HG02623 (cell line): ENCODE measurements around the gene PMM2.

Experiments used
- ATAC-seq: cut with Tn5 transposase; IDR thresholded peaks from one replicate; pipeline ENCODE4 v1.9.1; 2021; ENCODE audit warnings: moderate library complexity; ENCODE audit not compliant: unreplicated experiment

PMM2 gene

DNA sequence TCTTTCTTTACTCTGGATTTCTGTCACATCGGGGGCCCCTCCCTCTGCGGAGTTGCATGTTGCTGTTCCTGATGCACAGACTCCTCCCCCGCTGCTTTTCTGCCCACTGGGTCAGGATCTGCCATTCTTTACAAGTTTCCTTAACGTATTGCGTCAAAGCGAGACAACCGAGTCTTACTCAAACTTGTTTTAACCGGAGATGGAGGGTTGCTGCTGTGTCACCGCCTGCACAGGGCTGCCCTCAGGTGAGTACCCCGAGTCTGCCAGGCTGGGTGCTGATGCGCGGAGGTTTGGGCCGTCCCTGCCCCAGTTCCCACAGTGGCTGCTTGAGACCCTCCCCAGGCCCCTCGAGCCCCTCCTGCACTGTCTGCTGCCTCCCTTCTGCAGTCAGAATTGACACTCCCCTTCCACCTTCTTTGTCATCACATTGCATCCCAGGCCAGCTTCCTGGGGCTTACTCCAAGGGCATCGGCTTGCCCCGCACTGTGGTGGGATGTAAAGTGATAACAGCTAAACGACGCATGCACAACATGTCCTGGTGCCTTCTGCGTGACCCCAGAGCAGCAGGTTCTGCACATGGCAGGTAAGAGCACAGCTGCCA is 51.9 kb downstream of the PMM2 start:
- no peak for ATAC-seq

DNA sequence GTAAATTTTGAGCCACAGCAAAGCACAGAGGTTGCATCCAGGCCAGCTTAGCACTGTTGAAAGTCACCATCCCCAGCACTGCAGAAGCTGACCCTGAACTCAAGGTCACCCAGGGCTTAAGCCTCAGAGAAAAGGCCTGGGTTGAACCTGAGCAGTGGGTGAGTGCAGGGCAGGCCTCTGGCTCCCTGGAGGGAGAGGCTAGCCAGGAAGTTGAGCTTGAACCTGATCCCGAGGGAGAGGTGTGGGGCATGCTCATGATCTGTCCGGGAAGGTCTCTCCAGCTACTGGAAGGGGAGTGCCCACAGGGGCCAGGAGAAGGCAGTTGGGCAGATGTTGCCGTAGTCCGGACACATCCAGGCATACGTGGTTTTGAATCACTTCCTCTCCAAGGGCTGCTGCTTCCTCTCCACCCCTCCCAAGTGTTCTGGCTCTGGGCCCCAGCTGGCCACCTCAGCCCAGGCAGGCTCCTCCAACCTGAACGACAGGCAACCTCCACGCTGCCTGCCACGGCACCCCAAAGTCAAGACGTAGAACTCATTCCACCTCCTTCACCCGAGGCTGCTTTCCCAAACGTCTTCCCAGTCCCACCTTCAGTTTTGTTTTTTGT is 52.7 kb downstream of the PMM2 start:
- no peak for ATAC-seq

DNA sequence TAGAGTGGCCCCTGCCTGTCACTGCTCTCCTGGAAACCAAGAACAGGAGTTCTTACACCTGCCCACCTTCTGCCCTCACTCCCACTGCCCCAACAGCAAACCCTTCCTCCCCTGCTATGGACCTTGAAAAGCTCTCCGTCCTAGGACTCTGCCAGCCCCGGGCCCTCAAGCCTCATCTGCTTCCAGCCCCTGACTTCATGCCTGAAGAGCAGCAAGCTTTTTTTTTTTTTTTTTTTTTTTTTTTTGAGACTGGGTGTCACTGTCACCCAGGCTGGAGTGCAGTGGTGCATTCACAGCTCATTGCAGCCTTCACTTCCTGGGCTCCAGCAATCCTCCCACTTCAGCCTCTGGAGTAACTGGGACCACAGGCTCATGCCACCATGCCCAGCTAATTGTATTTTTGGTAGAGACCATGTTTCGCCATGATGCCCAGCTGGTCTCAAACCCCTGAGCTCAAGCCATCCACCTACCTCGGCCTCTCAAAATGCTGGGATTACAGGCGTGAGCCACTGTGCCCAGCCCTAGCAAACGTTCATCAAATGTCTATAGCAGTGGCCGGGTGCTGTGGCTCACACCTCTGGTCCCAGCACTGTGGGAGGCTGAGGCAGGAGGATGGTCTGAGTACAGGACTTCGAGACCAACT is 54.2 kb downstream of the PMM2 start:
- no peak for ATAC-seq

DNA sequence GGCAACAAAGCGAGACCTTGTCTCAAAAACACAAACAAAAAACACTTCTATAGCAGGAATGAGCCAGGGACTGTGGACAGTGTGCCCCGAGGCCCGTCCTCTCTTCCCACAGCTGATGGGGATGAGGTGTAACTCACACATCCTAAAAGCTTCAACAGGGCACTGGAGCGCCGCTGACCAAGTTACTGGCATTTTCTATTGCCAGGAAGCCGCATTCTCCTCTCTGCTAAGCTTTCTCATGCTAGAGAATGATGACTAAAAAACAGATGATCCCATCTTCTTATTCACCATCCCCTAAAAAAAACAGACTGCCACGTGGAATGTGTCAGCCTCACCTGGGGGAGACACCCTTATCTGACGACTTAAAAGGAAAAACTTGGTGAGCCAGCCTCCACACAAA is 54.9 kb downstream of the PMM2 start:
- ATAC-seq, result no peak

DNA sequence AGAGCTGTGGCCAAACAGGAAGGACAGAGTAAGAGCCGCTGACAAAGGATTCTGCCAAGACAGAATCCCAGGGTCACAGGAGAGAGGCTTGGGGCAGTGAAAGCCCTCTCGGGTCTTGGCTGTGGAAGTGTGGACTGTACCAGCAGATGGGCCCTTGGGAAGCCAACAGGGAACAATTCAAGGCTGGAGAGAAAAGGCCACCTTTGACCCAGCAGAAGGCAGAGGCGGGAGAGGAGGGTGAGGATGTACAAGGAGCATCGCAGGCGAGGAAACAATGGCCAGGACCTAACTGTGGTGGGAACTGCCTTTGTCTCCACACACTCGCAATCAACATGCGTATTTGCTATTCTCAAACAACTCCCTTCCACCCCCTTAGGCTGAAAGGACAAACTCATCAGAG is 55.5 kb downstream of the PMM2 start:
- no peak for ATAC-seq

DNA sequence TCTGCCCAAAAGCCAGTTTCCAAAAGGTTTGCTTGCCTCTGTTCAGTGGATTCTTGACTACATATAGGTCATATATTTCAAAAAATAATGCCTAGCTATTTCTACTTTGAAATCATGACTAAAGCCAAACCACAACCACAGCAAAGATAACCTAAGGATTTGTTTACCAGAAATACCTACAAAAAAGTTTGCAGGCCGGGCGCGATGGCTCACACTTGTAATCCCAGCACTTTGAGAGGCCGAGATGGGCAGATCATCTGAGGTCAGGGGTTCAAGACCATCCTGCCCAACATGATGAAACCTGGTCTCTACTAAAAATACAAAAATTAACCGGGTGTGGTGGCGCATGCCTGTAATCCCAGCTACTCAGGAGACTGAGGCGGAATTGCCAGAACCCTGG is 56.0 kb downstream of the PMM2 start:
- ATAC-seq, result no peak

DNA sequence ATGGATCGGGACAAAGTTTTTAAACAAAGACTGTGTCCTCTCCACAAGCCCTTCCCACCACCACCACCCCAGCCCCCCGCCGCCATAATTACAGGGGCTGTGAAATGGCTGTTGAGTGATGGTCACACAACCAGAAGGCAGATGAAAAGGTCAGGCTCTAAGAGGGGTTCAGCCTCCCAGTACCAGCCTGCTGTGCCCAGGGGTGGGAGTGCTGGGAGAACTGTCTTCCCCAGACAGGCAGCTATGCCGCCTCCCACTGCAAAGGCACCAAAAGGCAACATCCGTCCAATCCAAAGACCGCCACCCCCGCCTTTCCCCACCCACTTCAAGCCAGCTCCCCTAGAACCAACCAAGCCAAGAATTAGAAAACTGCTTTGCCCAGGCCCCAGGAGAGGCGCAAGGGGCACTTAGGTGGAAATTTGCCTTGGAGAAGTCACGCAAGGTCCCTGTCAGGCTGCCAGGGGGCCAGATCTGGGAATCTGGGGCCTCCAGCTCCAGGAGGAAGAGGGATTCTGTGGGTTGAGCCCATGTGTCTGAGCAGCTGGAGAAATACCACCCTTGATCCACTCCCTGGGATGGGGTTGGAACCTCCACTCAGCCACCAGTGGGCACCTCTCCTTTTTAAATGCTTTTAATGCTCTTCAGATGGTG is 56.8 kb downstream of the PMM2 start:
- no peak for ATAC-seq

DNA sequence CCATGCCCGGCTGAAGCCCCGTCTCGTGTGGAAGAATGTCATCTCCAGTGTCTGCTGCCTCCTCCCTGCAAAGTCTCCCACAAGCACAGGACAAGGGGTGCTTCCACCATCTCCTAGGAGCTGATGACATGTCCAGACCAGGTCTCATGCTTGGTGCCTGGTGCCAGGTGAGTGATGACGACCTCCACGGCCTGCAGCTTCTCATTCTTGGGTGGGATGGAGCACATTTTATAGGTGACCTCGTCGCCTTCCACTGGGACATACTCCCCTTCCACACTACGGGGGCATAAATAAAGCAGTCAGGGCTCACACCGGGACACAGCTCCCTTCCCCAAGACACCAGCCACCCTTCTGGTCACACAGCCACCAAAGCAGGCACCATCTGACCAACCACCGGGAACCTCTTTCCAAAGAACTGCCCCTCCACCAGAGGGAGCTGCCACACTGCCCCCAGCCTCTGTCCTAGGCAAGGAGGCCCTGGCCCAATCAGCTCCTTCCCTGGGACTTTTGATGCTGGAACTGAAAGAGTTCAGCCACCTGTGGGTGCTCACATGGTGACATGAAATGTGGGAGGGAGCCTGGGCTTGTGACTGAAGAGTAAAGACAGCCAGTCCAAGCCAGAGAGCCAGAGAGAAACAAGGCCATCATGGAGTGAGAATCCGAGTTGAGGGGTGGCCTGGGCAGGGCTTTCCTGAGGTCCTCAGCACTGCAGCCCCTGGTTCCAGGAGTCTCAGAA is 57.6 kb downstream of the PMM2 start:
- no peak for ATAC-seq

DNA sequence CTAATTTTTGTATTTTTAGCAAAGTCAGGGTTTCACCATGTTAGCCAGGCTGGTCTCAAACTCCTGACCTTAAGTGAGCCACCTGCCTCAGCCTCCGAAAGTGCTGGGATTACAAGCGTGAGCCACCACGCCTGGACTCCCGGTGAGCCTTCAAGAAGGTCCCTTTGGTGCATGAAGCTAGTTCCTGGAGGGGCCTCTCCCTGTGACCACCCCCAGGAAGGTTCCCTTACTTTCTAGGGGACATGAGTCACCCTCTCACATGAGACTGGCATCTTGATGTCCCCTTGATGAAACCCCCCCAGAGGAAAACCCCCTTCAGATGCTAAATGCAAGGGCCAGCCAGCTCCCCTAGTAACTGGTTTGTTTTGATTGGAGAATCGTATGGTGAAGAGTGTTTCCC is 58.3 kb downstream of the PMM2 start:
- ATAC-seq, result no peak

DNA sequence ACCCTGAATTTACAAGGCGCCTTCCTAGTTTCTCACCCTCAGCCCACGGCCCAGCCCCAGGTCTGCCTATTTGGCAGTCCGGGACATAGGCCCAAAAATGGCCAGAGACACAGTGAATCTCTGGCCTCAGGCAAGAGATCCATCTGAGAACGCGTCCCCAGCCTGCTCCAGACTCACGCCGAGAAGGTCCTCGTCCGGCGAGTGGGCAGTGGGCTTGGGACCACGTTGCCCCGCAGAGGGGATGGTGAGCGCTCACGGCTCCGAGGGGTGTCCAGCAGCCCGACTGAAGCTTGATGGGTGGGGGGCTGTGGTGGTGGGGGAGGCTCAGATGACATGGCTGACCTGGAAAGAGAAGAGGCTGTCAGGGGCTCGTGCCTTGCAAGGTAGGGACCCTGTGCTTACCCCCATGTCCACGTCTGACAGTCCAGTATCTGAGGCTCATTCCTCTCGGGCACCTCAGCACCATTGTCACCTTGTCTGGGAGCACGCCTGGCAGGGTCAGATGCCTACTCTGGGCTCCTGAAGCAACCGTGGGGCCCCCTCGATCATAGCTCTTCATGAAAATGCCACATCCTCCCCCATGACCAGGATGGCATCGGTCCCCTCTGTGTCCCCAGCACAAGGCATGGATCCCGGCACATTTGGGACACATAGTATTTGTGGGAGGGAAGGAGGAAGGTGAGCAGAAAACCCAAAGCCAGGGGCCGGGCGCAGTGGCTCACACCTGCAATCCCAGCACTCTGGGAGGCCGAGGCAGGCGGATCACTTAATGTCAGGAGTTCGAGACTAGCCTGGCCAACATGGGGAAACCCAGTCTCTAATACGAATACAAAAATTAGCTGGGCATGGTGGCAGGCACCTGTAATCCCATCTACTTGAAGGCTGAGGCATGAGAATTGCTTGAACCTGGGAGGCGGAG is 61.6 kb downstream of the PMM2 start:
- no peak for ATAC-seq

DNA sequence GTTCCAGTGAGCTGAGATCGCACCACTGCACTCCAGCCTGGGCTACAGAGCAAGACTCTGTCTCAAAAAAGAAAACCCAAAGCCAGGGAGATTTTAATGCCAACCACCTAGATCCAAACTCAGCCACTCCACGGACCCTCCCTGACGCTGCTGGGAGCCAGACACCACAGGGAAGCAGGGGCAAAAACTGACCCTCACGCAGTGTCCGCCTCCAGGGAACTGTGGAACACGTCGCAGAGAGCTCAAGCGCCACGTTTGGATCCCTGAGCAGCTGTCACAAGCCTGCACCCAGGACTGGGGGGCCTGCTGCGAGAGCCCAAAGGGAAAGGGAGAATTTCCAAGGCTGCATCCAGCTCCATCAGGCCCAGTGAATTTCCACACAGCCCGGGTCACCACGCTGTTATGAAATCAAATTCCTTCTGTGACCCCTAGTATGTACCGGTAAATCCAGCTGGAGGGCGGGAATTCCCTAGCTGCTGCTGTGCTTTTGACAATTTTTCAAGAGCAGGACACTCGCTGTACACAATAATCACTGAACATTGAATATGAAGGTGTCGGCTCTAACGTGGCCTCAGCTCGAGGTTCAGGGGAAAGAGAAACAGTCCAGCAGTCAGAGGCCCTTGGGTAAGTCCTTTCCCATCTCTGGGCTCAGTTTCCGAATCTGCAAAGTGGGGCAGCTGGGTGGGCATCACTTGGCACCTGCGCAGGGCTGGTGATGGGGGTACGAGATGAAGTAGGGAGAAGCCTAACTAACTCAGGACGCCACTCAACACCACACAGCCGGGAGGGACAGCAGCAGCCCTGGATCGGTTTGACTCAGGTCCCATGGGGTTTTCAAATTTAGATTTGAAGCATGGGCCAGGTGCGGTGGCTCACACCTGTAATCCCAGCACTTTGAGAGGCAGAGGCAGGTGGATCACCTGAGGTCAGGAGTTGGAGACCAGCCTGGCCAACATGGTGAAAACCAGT is 62.6 kb downstream of the PMM2 start:
- no peak for ATAC-seq

DNA sequence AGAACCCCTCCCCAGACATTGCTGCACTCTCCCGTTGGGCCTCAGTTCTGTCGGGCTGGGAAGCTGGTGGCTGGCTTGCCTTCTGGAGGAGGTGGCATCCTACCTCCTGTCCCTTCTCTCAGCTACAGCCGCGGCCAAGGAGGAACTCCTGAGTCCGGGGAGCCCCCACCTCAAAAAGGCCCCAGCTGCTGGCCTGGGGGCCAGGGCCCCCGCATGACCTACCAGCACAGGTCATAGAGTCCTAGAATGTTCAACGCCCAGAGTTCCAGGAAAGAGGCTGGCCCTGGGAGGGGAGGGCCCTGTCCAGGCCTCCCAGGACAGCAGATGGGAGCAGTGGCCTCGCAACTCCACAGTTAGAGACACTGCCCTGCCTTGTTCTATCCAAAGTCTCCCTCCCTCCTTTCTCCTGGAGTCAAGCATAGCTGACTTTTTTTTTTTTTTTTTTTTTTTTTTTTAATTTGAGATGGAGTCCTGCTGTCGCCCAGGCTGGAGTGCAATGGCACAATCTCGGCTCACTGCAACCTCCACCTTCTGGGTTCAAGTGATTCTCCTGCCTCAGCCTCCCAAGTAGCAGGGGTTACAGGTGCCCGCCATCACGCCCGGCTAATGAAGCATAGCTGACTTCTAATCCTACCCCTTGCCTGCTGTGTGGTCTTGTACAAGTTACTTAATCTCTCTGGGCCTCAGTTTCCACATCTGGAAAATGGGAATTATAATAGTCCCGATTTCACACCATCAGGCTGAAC is 64.1 kb downstream of the PMM2 start:
- ATAC-seq, result no peak

DNA sequence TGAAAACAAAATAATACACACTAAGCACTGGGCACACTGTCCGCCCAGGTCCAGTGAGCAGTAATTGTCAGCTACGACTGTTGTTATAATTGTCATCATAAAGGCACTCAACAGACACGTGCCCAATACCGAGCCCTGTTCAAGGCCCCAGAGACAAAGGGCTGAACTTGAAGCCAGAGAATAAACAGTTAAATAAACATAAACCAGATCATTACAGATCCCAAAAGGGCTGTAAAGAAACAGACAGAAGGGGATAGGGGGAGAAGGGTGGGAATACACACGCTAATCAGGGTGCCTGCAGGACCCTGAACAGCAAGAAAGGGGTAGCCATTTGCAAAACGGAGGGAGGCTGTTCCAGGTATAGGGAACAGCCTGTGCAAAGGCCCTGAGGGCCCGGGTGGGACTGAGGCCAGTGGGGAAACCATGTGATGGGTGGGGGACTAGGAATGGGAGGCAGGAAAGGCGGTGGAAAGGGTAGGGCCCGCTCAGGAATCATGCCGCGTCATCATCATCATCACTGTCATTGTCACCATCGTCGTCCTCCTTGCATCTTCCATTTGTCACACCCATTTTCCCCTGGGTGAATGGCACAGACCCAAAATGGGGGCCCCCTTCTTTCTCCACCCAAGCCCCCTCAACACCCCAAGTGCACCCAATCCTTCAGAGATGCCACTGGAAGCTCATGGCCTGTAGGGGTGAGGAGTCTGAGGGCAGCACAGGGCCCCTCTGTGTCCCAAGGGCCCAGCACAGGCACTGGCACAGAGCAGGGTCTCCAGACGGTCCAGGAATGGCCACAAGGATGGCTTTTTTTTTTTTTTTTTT is 64.9 kb downstream of the PMM2 start:
- no peak for ATAC-seq

DNA sequence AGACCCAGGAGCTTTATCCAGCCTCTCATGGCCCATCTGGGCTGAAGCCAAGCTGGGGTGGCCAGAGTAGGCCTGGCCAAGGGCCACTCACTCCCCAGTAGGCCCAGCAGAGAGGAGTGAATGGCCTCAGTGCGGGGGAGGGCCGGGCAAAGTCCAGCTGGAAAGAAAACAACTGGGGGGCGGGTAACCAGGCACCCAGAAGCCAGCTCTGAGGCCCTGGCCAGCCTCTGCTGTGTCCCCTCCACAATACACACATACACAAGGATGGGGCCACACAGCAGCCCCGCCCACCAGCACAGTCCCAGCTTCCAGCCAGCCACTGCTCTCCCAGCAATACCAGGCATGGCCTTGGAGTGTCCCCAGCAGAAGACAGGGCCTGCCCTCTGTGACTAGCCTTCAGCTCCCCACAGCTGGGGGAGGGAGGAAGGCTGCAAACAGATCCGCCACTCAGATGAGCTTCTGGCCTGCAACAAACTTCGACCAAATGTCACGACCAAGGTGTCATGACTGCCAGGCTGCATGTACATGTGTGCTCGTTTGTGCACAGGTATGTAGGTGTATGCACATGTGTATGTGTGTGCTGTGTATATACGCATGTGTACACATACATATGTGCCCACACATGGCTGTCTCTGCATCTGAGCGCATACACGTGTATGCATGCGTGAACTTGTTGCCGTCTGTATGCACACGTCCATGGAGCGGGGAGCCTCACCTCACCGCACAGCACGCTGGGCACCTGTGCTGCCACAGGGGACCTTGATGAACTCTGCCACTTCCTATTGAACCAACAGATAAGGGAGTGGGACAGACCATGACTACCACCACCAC is 66.2 kb downstream of the PMM2 start:
- no peak for ATAC-seq

DNA sequence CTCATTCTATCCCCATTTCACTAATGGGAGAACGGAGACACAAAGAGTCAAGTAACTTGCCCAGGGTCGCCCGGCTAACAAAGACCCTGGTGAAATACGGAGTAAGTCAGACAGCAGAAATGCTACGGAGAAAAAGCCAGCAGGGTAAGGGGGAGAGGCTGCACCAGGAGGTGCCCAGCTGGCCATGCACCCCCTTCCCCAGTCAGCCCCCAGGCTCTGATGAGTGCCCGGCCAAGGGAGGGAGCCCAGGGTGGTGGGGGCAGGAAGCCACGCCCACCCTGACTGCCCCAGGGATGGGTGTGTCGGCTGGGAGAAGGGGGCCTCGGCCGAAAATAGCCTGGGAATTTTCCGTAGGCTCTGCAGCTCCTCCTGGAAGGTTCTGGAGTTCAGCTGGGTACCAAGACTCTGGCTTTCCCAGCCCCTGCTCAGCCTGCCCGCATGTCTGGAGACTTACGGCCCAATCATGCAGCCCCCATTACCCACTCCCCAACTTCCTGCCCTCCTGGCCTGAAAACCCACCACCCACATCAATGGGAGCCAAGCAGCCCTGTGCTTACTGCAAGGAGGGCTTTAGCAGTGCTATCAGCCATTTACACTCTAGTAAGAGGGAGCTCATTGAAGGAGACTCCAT is 67.0 kb downstream of the PMM2 start:
- no peak for ATAC-seq

DNA sequence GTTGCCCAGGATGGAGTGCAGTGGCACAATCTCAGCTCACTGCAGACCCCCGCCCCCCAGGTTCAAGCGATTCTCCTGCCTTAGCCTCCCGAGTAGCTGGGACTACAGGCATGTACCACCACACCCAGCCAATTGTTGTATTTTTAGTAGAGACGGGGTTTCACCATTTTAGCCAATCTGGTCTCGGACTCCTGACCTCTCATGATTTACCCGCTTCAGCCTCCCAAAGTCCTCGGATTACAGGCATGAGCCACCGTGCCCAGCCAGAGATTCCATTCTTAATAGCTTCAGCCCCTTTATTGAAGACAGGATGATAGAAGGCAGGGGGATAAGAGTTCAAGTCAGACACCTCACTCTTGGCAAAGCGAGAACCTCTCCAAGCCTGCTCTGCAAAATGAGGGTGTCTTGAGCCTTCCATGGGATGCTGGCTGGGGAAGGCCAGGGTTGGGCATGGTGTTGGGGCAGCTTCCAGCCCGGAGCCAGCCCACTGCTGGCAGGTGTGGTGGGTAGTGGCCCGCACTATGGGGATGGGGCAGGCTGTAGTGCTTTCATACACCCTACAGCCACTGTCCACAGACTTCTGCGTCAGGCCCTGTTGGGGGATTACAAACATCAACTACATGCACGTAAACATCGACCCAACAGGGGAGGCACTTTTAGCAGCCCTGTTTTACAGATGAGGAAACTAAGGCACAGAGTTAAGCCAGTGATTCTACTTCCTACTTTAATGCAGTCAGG is 67.7 kb downstream of the PMM2 start:
- no peak for ATAC-seq
